ENCODE measurements around the gene LST1.

LST1 gene

GRCh38 chr6:31621320-31621939 is 35.4 kb downstream of the LST1 start:
- no peak for DNase-seq

- DNase-seq, result no peak
Observed at GRCh38 chr6:31621991-31622390, 35.9 kb downstream of the LST1 start.

DNA sequence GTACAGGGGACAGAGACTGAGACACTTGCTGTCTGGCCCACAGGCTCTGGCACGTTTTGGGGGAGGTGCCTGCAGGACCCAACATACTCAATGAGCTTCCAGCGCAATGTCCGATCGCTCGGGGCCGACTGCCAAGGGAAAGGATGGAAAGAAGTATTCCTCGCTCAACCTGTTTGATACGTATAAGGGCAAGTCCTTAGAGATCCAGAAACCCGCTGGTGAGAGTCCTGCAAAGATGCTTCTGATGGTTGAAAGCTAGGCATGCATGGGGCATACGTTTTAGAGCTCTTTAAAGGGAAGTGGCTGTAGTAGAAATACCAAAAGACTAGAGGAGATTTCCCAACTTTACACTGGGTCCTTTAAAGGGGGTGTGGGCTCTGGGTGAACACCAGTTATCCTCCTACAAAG is 36.6 kb downstream of the LST1 start:
- DNase-seq, result no peak

DNA sequence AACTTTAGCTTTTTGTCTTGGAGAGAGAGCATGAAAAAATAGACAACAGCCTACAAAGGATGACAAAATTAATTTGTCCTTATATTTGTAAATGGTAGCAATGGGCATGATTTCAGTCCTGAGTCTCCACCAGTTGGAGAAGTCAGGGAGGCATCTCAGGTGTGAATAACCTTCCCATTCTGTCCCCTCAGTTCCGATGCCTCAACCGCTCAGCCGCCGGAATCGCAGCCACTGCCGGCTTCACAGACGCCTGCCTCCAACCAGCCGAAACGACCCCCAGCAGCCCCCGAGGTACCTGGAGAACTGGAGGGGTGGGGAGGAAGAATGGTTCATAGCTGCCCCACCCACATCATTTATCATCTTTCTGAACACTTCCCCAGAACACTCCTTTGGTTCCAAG is 38.0 kb downstream of the LST1 start:
- DNase-seq, result no peak

GRCh38 chr6:31626952-31627351 is 40.9 kb downstream of the LST1 start:
- no peak for DNase-seq

GRCh38 chr6:31627690-31628287 is 41.7 kb downstream of the LST1 start:
- no peak for DNase-seq

- DNase-seq, result no peak
Observed at GRCh38 chr6:31629014-31629413, 42.9 kb downstream of the LST1 start.

DNA sequence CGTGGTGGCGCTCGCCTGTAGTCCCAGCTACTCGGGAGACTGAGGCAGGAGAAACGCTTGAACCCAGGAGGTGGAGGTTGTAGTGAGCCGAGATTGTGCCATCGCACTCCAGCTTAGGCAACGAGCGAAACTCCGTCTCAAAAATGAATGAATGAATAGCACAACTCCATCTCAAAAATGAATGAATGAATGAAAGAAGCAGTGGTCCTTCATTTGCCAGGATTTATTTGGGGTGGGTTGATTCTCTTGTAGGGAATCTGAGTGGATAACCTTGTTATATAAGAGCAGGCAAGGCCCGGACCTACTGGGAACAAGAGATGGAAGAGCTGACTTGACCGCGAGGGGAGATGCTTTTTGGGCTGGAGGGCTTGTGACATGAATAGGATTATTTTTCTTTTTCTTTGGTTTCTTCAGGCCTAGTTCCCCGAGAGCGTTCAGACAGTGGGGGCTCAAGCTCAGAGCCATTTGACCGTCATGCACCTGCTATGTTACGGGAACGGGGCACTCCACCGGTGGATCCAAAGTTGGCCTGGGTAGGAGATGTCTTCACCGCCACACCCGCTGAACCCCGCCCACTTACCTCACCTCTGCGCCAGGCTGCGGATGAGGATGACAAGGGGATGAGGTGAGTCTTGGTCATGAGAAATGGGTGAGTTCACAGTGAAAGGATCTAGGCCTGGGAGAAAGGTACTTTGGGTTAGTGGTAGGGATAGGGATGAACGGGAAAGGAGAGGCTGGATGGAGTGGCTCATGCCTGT is 44.3 kb downstream of the LST1 start:
- no peak for DNase-seq

DNA sequence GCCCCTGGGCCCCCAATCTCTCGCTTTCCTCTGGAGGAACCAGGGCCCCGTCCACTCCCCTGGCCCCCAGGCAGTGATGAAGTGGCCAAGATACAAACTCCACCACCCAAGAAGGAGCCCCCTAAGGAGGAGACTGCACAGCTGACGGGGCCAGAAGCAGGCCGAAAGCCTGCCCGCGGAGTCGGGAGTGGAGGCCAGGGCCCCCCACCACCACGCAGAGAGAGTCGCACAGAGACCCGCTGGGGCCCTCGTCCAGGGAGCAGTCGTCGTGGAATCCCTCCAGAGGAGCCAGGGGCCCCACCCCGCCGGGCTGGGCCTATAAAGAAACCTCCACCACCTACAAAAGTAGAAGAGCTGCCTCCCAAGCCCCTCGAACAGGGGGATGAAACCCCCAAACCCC is 45.1 kb downstream of the LST1 start:
- no peak for DNase-seq

DNA sequence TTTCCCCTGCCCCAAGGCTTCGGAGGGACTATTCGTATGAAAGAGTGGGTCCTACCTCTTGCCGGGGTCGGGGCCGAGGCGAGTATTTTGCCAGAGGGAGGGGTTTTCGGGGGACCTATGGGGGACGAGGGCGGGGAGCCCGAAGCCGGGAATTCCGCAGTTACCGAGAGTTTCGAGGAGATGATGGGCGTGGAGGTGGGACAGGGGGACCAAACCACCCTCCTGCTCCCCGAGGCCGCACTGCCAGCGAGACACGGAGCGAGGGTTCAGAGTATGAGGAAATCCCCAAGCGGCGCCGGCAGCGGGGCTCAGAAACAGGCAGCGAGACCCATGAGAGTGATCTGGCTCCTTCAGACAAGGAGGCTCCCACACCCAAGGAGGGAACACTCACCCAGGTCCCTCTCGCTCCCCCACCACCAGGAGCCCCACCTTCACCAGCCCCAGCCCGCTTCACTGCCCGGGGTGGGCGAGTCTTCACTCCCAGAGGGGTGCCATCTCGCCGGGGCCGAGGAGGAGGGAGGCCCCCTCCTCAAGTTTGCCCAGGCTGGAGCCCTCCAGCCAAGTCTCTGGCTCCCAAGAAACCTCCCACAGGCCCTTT is 45.7 kb downstream of the LST1 start:
- DNase-seq, result no peak

DNA sequence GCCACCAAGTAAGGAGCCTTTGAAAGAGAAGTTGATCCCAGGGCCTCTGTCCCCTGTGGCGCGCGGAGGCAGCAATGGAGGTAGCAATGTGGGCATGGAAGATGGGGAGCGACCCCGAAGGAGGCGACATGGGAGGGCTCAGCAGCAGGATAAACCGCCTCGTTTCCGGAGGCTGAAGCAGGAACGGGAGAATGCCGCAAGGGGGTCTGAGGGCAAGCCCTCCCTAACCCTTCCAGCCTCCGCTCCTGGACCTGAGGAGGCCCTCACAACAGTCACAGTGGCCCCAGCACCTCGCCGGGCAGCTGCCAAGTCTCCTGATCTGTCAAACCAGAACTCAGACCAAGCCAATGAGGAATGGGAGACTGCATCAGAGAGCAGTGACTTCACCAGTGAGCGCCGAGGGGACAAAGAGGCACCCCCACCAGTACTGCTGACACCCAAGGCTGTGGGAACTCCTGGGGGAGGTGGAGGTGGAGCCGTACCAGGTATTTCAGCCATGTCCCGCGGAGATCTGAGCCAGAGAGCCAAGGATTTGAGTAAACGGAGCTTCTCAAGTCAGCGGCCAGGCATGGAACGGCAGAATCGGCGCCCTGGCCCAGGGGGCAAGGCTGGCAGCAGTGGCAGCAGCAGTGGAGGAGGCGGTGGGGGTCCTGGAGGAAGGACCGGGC is 46.3 kb downstream of the LST1 start:
- no peak for DNase-seq

- DNase-seq, result no peak
Observed at GRCh38 chr6:31633447-31633846, 47.4 kb downstream of the LST1 start.

DNA sequence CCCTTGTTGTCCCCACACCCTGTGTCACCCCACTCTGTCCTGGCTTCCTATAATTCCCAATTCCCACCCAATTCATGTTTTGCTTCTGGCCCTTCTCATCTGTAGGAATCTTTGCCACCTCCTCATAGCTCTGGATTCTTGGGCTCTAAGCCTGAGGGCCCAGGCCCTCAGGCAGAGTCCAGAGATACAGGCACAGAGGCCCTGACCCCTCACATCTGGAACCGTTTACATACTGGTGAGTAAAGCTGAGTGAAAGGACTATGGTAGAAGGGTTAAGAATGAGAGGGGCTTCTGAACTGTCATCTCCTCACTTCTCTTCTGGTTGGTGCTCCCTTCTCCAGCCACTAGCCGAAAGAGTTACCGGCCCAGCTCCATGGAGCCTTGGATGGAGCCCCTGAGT is 48.1 kb downstream of the LST1 start:
- DNase-seq, result no peak

DNA sequence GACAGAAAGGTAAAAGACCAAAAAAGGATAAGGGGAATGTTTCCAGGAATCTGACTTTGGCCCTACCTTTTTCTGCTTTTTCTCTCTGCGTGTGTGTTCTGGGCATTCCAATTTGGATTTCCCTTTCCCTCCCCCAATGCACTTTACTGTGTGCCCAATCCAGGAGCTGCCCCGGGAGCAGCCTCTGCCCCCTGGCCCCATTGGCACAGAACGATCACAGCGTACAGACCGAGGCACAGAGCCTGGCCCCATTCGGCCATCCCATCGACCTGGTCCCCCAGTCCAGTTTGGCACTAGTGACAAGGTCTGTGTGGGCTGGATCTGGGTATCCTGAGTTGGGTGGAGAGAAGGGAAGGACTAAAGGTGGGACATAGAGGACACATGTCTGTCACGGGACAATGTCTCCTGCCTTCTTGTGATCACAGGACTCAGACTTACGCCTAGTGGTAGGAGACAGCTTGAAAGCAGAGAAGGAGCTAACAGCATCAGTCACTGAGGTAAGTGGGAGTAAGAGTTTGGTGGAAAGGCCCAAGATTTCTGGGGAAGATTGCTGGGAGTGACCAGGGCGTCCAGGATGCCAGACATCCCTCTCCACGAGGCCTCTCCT is 49.0 kb downstream of the LST1 start:
- no peak for DNase-seq

GRCh38 chr6:31636698-31637596 is 50.9 kb downstream of the LST1 start:
- DNase-seq, result no peak
